Central memory CD8-positive, alpha-beta T cell (primary cell): Measurements from ENCODE around the gene ZBTB1.

ENCODE experiments used
- ATAC-seq: fragments of 150-1000 bp; cut with Tn5 transposase; replicated peaks from 2 replicates; pipeline ENCODE4 v1.10.0; 2022; ENCODE audit warnings: mild to moderate bottlenecking, moderate FRiP score, moderate number of reproducible peaks; ENCODE audit not compliant: poor library complexity, severe bottlenecking; ENCODE audit errors: extremely low read depth
- DNase-seq, 2 donors: peaks; one replicate each; pipeline ENCODE4 v3.0.0; 2021; ENCODE audit warnings: low spot score in 2 of 2
- H3K27ac Mint-ChIP-seq: one replicate; pipeline ENCODE4 v1.8.0; 2022; ENCODE audit warnings: low read depth, mild to moderate bottlenecking, moderate library complexity, mixed read lengths
- H3K27me3 Mint-ChIP-seq: one replicate; pipeline ENCODE4 v1.8.0; 2022; ENCODE audit warnings: mixed read lengths
- H3K36me3 Mint-ChIP-seq: one replicate; pipeline ENCODE4 v1.8.0; 2022; ENCODE audit warnings: mild to moderate bottlenecking, moderate library complexity, mixed read lengths; ENCODE audit not compliant: insufficient read depth
- H3K4me1 Mint-ChIP-seq: one replicate; pipeline ENCODE4 v1.8.0; 2022; ENCODE audit warnings: mixed read lengths
- H3K4me3 Mint-ChIP-seq: one replicate; pipeline ENCODE4 v1.8.0; 2022; ENCODE audit warnings: mild to moderate bottlenecking, moderate library complexity, mixed read lengths
- H3K9me3 Mint-ChIP-seq: one replicate; pipeline ENCODE4 v1.8.0; 2022; ENCODE audit warnings: mixed read lengths

ZBTB1 gene

DNA sequence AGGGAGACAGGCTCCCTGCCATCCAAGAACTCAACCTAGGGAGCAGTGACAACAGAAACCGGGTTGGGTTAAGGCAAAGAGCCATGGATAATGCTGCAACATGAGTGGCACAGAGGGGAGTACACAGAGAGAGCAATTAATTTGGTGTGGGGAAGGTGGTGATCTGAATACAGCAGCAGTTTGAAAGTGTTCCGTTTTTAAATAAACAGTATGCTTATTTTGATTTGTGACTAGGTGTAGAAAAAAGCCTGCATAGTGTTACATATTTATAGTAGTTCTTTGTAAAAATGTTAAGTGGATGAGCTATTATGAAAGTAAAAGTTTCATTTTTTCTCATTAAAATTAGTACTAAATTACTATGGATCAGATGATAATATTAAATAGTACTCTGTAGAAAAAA lies 30.5 kb upstream of the ZBTB1 start:
- Mint-ChIP-seq H3K9me3 (no peaks in the 10 kb centered on the region), H3K36me3 (peaks cover 4% of the 10 kb centered on the region), H3K4me1 (peaks cover 16% of the 10 kb centered on the region), H3K27me3 (no peaks in the 10 kb centered on the region), H3K27ac (no peak overlapping the region), H3K4me3 (no peak overlapping the region)
- no peak for DNase-seq
- ATAC-seq, result no peak

GRCh38 chr14:64474698-64475097 lies 29.9 kb upstream of the ZBTB1 start:
- Mint-ChIP-seq H3K4me3 (no peak overlapping the region), H3K9me3 (no peaks in the 10 kb centered on the region), H3K27me3 (no peaks in the 10 kb centered on the region), H3K36me3 (peaks cover 6% of the 10 kb centered on the region), H3K27ac (no peak overlapping the region), H3K4me1 (peaks cover 16% of the 10 kb centered on the region)
- DNase-seq, result no peak
- ATAC-seq, result no peak

- Mint-ChIP-seq H3K27me3 (no peaks in the 10 kb centered on the region), H3K27ac (no peak overlapping the region), H3K36me3 (peaks cover 6% of the 10 kb centered on the region), H3K4me1 (peaks cover 16% of the 10 kb centered on the region), H3K9me3 (no peaks in the 10 kb centered on the region), H3K4me3 (no peak overlapping the region)
- DNase-seq, result no peak
- no peak for ATAC-seq
Measured at GRCh38 chr14:64475585-64476273, 28.8 kb upstream of the ZBTB1 start.

GRCh38 chr14:64476438-64476837 lies 28.1 kb upstream of the ZBTB1 start:
- no peaks in the 10 kb centered on the region for H3K9me3 Mint-ChIP-seq
- DNase-seq (no peak), ATAC-seq (no peak)
- H3K4me1 Mint-ChIP-seq, result peaks cover 16% of the 10 kb centered on the region
- no peak overlapping the region for H3K4me3 Mint-ChIP-seq
- peaks cover 6% of the 10 kb centered on the region for H3K36me3 Mint-ChIP-seq
- H3K27ac Mint-ChIP-seq, result no peak overlapping the region
- H3K27me3 Mint-ChIP-seq, result no peaks in the 10 kb centered on the region

GRCh38 chr14:64478634-64479250 lies 25.8 kb upstream of the ZBTB1 start:
- Mint-ChIP-seq H3K9me3 (no peaks in the 10 kb centered on the region), H3K36me3 (peaks cover 13% of the 10 kb centered on the region)
- DNase-seq, result no peak

DNA sequence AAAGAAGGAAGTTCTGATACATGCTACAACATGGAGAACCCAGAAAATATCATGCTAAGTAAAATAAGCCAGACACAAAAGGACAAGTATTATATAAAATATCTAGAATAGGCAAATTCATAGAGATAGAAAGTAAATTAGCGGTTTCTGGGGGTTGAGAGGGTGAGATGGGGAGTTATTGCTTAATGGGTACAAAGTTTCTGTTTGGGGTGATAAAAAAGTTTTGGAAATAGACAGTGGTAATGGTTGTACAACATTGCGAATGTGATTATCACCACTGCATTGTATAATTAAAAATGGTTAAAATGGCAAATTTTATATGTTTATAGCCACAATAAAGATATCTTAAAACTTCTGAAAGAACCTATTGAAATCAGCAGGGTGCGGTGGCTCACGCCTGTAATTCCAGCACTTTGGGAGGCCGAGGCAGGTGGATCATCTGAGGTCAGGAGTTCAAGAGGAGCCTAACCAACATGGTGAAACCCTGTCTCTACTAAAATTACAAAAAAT lies 15.9 kb upstream of the ZBTB1 start:
- ATAC-seq, result no peak
- Mint-ChIP-seq H3K27ac (no peak overlapping the region), H3K4me1 (peaks cover 32% of the 10 kb centered on the region), H3K27me3 (no peaks in the 10 kb centered on the region), H3K36me3 (peaks cover 60% of the 10 kb centered on the region), H3K9me3 (no peaks in the 10 kb centered on the region), H3K4me3 (no peak overlapping the region)
- DNase-seq, result no peak

More at GRCh38 chr14:64478634-64479250, 25.8 kb upstream of the ZBTB1 start:
- Mint-ChIP-seq H3K4me1 (peaks cover 15% of the 10 kb centered on the region), H3K27ac (no peak overlapping the region), H3K4me3 (no peak overlapping the region), H3K27me3 (no peaks in the 10 kb centered on the region)
- ATAC-seq, result peak; percentile 19

- Mint-ChIP-seq H3K27ac (no peak overlapping the region), H3K36me3 (peaks cover 56% of the 10 kb centered on the region), H3K27me3 (no peaks in the 10 kb centered on the region), H3K4me3 (no peak overlapping the region), H3K9me3 (no peaks in the 10 kb centered on the region), H3K4me1 (peaks cover 44% of the 10 kb centered on the region)
- ATAC-seq, result no peak
- DNase-seq, result no peak
Measured at GRCh38 chr14:64491637-64492036, 12.9 kb upstream of the ZBTB1 start.

- Mint-ChIP-seq H3K9me3 (no peaks in the 10 kb centered on the region), H3K4me1 (peaks cover 46% of the 10 kb centered on the region), H3K27ac (peak overlapping the region; percentile 75), H3K27me3 (no peaks in the 10 kb centered on the region), H3K4me3 (no peak overlapping the region), H3K36me3 (peaks cover 50% of the 10 kb centered on the region)
- DNase-seq (no peak), ATAC-seq (no peak)
Measured at GRCh38 chr14:64493455-64493854, 11.1 kb upstream of the ZBTB1 start.

GRCh38 chr14:64495252-64495651 lies 9.3 kb upstream of the ZBTB1 start:
- H3K4me1 Mint-ChIP-seq, result peaks cover 52% of the 10 kb centered on the region
- H3K27ac Mint-ChIP-seq, result no peak overlapping the region
- no peak overlapping the region for H3K4me3 Mint-ChIP-seq
- ATAC-seq (no peak), DNase-seq (no peak)
- no peaks in the 10 kb centered on the region for H3K9me3 Mint-ChIP-seq
- H3K27me3 Mint-ChIP-seq, result no peaks in the 10 kb centered on the region
- H3K36me3 Mint-ChIP-seq, result peaks cover 46% of the 10 kb centered on the region

- Mint-ChIP-seq H3K4me3 (no peak overlapping the region), H3K27me3 (no peaks in the 10 kb centered on the region), H3K36me3 (peaks cover 43% of the 10 kb centered on the region), H3K27ac (no peak overlapping the region), H3K4me1 (peaks cover 48% of the 10 kb centered on the region), H3K9me3 (no peaks in the 10 kb centered on the region)
- no peak for DNase-seq
- ATAC-seq, result peak; percentile 40
Measured at GRCh38 chr14:64496764-64497163, 7.8 kb upstream of the ZBTB1 start.

- Mint-ChIP-seq H3K4me1 (peaks cover 50% of the 10 kb centered on the region), H3K27me3 (no peaks in the 10 kb centered on the region), H3K9me3 (no peaks in the 10 kb centered on the region), H3K4me3 (peak overlapping the region; percentile 59), H3K27ac (peak overlapping the region; percentile 98), H3K36me3 (peaks cover 50% of the 10 kb centered on the region)
- DNase-seq, result no peak
- ATAC-seq, result no peak
Measured at GRCh38 chr14:64500088-64500487, 4.5 kb upstream of the ZBTB1 start.

DNA sequence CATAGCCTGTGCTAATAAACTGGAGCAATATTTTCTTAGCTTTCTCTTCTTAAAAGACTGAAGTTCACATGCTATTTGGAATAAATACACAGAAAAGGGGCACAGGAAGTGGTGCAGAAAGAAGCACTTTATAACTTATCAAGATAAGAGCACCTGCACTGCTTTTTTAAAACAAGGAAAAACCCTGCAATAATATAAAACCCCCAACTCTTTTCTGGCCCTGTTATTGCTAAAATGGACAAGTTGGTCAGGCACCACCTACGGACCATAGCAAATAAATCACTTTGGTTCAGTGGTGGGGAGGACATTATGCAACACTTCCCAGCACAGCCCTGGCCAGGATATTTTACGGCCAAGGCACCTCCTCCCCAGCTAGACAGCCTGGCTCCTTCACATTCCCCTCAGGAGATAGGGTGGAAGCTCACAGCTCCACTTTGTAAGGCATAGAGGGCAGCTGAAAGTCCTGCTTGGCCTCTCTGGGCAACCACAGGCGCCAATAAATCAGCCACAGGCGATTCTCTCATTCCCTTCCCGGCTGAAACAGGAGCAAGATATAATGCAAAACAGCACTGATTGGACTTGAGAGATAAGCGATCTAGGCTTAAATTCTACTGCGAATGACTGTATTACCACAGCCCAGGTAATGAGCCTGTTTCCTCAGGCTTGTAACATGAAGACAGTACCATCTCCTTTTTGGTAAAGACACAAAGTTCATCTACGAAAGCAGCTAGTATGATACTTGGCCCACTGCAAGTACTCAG lies 3.0 kb upstream of the ZBTB1 start:
- H3K36me3 Mint-ChIP-seq, result peaks cover 52% of the 10 kb centered on the region
- DNase-seq, result no peak
- peaks cover 57% of the 10 kb centered on the region for H3K4me1 Mint-ChIP-seq
- ATAC-seq, result no peak
- peak overlapping the region; percentile 91 for H3K4me3 Mint-ChIP-seq
- peak overlapping the region; percentile 98 for H3K27ac Mint-ChIP-seq
- H3K27me3 Mint-ChIP-seq, result no peaks in the 10 kb centered on the region
- H3K9me3 Mint-ChIP-seq, result no peaks in the 10 kb centered on the region
